Activated T-helper 17 cell treated with anti-CD3 and anti-CD28 coated beads, Interleukin-2, amount 50 U/mL, for 72 hours (primary cell): ENCODE results near the gene MDC1. TPM values are rescaled to one million over a fixed set of nuclear protein-coding genes. Genes with fewer than 3 reads are reported as not detected.
"Not testable (repeated sequence)": the region's sequence is repeated elsewhere in the genome, so short reads cannot be mapped to it uniquely, and the experiment has no call there.

Experiments used
- ATAC-seq: fragments of 150-1000 bp; cut with Tn5 transposase; replicated peaks from 2 replicates; pipeline ENCODE4 v1.10.0; 2021; ENCODE audit warnings: mild to moderate bottlenecking, moderate library complexity
- H3K27ac Mint-ChIP-seq: one replicate; pipeline ENCODE4 v1.8.0; 2022; ENCODE audit warnings: mixed read lengths
- H3K27me3 Mint-ChIP-seq: one replicate; pipeline ENCODE4 v1.8.0; 2022; ENCODE audit warnings: mixed read lengths
- H3K36me3 Mint-ChIP-seq: one replicate; pipeline ENCODE4 v1.8.0; 2022; ENCODE audit warnings: low read depth, mild to moderate bottlenecking, mixed read lengths
- H3K4me1 Mint-ChIP-seq: one replicate; pipeline ENCODE4 v1.8.0; 2022; ENCODE audit warnings: mixed read lengths
- H3K4me3 Mint-ChIP-seq: one replicate; pipeline ENCODE4 v1.8.0; 2022; ENCODE audit warnings: mild to moderate bottlenecking, mixed read lengths
- H3K9me3 Mint-ChIP-seq: one replicate; pipeline ENCODE4 v1.8.0; 2022; ENCODE audit warnings: mixed read lengths
- total RNA-seq, 2 donors: library from RNA; stranded (reverse); gene quantifications; one replicate each; pipeline ENCODE4 v1.2.3, GENCODE V29; 2022

The MDC1 gene
- total RNA-seq, 2 donors from 2014 or later: 57.4 to 82.1 TPM

- not testable (repeated sequence) for ATAC-seq, H3K27me3 Mint-ChIP-seq, H3K9me3 Mint-ChIP-seq
- peak overlapping the region; percentile 99 for H3K4me3 Mint-ChIP-seq
- H3K4me1 Mint-ChIP-seq: peaks cover 28% of the 10 kb centered on the region
- peak overlapping the region; percentile 96 for H3K27ac Mint-ChIP-seq
- H3K36me3 Mint-ChIP-seq: peaks cover 88% of the 10 kb centered on the region
Measured at GRCh38 chr6:30723159-30723842, 6.2 kb upstream of the MDC1 start.

GRCh38 chr6:30722280-30723112, 5.4 kb upstream of the MDC1 start:
- peaks cover 82% of the 10 kb centered on the region for H3K36me3 Mint-ChIP-seq
- H3K27ac Mint-ChIP-seq: peak overlapping the region; percentile 96
- H3K27me3 Mint-ChIP-seq: no peaks in the 10 kb centered on the region
- no peaks in the 10 kb centered on the region for H3K9me3 Mint-ChIP-seq
- peak overlapping the region; percentile 99 for H3K4me3 Mint-ChIP-seq
- peaks cover 31% of the 10 kb centered on the region for H3K4me1 Mint-ChIP-seq
- no peak for ATAC-seq

GRCh38 chr6:30722025-30722279, 4.9 kb upstream of the MDC1 start:
- Mint-ChIP-seq H3K36me3 (peaks cover 82% of the 10 kb centered on the region), H3K27ac (peak overlapping the region; percentile 96), H3K4me1 (peaks cover 35% of the 10 kb centered on the region), H3K4me3 (peak overlapping the region; percentile 99)
- ATAC-seq, H3K27me3 Mint-ChIP-seq, H3K9me3 Mint-ChIP-seq: not testable (repeated sequence)

GRCh38 chr6:30721198-30722024, 4.3 kb upstream of the MDC1 start:
- Mint-ChIP-seq H3K9me3 (no peaks in the 10 kb centered on the region), H3K4me1 (peaks cover 41% of the 10 kb centered on the region), H3K36me3 (peaks cover 82% of the 10 kb centered on the region), H3K27me3 (no peaks in the 10 kb centered on the region), H3K4me3 (peak overlapping the region; percentile 99), H3K27ac (peak overlapping the region; percentile 96)
- peak; percentile 30 for ATAC-seq

- Mint-ChIP-seq H3K36me3 (peaks cover 82% of the 10 kb centered on the region), H3K9me3 (no peaks in the 10 kb centered on the region), H3K4me1 (peaks cover 47% of the 10 kb centered on the region), H3K27ac (peak overlapping the region; percentile 96), H3K27me3 (no peaks in the 10 kb centered on the region), H3K4me3 (peak overlapping the region; percentile 99)
- no peak for ATAC-seq
Measured at GRCh38 chr6:30720738-30721197, 3.7 kb upstream of the MDC1 start.

GRCh38 chr6:30719791-30720737, 3.0 kb upstream of the MDC1 start, which contains the start of gene TUBB:
Gene TUBB, plus strand, starts transcription at chr6:30720352. Its CDS starts 155 bp downstream, at chr6:30720507.
- ATAC-seq: peak; percentile 67
- Mint-ChIP-seq H3K27ac (peak within 1 kb of the TSS; percentile 96), H3K9me3 (no peaks in the 10 kb centered on the region), H3K36me3 (peaks cover 82% of the 10 kb centered on the region), H3K27me3 (no peaks in the 10 kb centered on the region), H3K4me1 (peaks cover 48% of the 10 kb centered on the region), H3K4me3 (peak within 1 kb of the TSS; percentile 99)

GRCh38 chr6:30719356-30719755, 2.3 kb upstream of the MDC1 start:
- no peak for ATAC-seq
- Mint-ChIP-seq H3K27me3 (no peaks in the 10 kb centered on the region), H3K4me3 (peak overlapping the region; percentile 99), H3K27ac (peak overlapping the region; percentile 96), H3K4me1 (peaks cover 48% of the 10 kb centered on the region), H3K9me3 (no peaks in the 10 kb centered on the region), H3K36me3 (peaks cover 82% of the 10 kb centered on the region)

- not testable (repeated sequence) for H3K9me3 Mint-ChIP-seq, H3K27me3 Mint-ChIP-seq
- H3K36me3 Mint-ChIP-seq: peaks cover 82% of the 10 kb centered on the region
Measured at GRCh38 chr6:30717845-30718720, 1.0 kb upstream of the MDC1 start.

GRCh38 chr6:30716879-30717128, 277 bp downstream of the MDC1 start:
- Mint-ChIP-seq H3K36me3 (peaks cover 82% of the 10 kb centered on the region), H3K27me3 (no peaks in the 10 kb centered on the region), H3K27ac (peak overlapping the region; percentile 99), H3K4me1 (peaks cover 31% of the 10 kb centered on the region), H3K4me3 (peak overlapping the region; percentile 99), H3K9me3 (no peaks in the 10 kb centered on the region)
- ATAC-seq: no peak

More at GRCh38 chr6:30717845-30718720, 1.0 kb upstream of the MDC1 start:
- Mint-ChIP-seq H3K4me3 (peak overlapping the region; percentile 99), H3K4me1 (peaks cover 36% of the 10 kb centered on the region), H3K27ac (peak overlapping the region; percentile 99)
- not testable (repeated sequence) for ATAC-seq

- Mint-ChIP-seq H3K9me3 (no peaks in the 10 kb centered on the region), H3K36me3 (peaks cover 85% of the 10 kb centered on the region), H3K27me3 (no peaks in the 10 kb centered on the region), H3K4me3 (no peak overlapping the region), H3K4me1 (peaks cover 34% of the 10 kb centered on the region), H3K27ac (no peak overlapping the region)
- ATAC-seq: no peak
Measured at GRCh38 chr6:30714263-30714662, 2.8 kb downstream of the MDC1 start.

- no peak for ATAC-seq
- Mint-ChIP-seq H3K27me3 (no peaks in the 10 kb centered on the region), H3K36me3 (peaks cover 97% of the 10 kb centered on the region), H3K4me1 (peaks cover 31% of the 10 kb centered on the region), H3K9me3 (no peaks in the 10 kb centered on the region), H3K4me3 (no peak overlapping the region), H3K27ac (peak overlapping the region; percentile 60)
Measured at GRCh38 chr6:30712441-30712945, 4.6 kb downstream of the MDC1 start.

GRCh38 chr6:30711758-30712380, 5.2 kb downstream of the MDC1 start:
- no peaks in the 10 kb centered on the region for H3K9me3 Mint-ChIP-seq
- no peak overlapping the region for H3K27ac Mint-ChIP-seq
- H3K4me1 Mint-ChIP-seq: peaks cover 26% of the 10 kb centered on the region
- no peaks in the 10 kb centered on the region for H3K27me3 Mint-ChIP-seq
- H3K36me3 Mint-ChIP-seq: peaks cover 97% of the 10 kb centered on the region
- ATAC-seq: peak; percentile 56
- no peak overlapping the region for H3K4me3 Mint-ChIP-seq
